Measurements from ENCODE around the gene LY9.
"Not testable (repeated sequence)": the region's sequence is repeated elsewhere in the genome, so short reads cannot be mapped to it uniquely, and the experiment has no call there.

LY9 gene

DNA sequence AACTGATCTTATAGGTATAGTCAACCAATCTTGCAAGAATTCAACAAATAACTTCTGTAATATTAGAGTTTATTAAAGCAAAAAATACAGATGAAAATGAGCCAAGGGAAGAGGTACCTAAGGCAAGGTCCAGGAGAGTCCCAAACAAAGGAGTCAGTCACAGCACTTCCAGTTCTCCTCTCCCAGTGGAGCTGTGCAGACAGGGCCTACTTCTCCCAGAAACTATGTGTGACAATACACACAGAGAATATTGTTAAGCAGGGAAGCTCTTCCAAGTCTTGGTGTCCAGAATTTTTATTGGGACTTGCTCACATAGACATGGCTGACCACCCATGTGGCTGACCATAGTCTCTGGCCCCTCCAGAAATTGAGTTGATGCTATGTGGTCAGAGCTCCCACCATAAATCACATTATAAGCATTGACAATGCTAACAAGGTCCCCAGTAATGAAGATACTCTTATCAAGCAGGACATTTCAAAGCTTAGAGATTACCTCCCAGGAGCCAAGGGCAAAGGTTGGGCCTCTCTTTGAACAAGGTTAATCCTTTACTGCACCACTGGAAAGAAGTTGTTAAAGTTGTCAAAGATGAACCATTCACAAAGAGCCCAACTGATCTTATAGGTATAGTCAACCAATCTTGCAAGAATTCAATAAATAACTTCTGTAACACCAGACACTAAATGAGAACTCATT is 70.2 kb downstream of the LY9 start:
- no peak for FAIRE-seq

DNA sequence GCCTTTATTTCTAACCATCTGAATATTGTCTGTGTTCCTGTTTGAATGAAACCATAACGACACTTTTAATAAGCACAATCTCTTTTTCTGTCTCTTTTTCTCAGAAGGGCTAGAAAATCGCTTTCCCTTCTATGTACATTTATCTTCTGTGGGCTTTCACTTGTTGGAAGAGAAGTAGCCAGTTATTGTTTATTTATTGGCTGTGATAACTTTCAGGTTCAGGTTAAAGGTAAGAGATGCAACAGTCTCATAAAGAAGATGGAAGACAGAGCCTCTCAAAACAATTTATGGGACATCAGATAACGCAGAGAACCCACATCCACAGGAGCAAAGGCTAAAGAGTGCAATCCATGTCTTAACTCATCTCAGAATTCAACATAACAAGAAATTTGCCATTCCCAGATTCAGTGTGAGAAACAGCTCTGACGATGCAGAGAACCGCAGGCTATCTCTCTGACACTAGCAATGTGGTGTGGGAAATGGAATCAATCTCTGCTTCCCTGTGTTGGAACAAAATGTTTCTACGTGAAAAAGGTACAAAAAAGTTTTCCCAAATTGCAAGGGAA is 70.8 kb downstream of the LY9 start:
- no peak for FAIRE-seq

DNA sequence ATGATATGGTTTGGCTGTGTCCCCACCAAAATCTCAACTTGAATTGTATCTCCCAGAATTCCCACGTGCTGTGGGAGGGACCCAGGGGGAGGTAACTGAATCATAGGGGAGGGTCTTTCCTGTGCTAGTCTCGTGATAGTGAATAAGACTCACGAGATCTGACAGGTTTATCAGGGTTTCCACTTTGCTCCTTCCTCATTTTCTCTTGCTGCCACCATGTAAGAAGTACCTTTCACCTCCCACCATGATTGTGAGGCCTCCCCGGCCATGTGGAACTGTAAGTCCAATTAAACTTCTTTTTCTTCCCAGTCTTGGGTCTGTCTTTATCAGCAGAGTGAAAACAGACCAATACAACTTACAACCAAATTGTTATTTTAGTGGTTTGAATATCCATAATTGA is 71.7 kb downstream of the LY9 start:
- FAIRE-seq: not testable (repeated sequence)

DNA sequence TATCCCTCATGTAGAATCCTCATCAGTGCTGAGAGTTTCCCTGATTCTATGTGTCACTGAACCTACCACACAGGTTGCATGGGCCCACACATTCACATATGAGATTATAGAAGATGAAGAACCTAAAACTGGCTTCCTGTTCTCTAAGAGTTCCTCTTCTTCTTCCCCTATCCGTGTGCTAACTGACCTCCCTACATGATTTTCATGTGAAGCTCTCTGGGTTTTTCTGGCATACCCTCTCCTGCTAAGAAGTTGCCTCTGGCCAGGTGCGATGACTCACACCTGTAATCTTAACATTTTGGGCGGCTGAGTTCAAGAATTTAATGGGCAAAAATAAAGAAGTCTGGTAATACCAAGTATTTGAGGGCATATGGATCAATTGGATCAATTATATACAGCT is 72.2 kb downstream of the LY9 start:
- FAIRE-seq: no peak

DNA sequence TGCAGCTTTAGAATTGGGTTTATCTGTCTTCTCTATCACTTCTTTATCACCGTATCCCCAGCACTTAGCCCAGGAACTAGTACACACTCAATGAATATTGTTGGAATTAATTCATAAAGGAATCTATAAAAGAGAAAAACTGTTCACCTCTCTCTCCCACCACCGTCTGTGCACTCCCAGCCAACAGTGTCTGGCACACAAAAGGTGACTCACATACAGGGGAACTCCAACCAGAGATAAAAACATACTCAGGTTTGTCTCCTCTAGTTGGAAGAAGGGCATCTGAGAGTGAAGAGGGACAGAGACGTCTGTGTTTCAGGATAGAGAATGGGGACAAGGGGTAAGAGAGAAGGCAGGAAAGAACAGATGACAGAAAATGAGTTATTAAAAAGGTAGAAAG is 79.0 kb downstream of the LY9 start:
- no peak for FAIRE-seq

DNA sequence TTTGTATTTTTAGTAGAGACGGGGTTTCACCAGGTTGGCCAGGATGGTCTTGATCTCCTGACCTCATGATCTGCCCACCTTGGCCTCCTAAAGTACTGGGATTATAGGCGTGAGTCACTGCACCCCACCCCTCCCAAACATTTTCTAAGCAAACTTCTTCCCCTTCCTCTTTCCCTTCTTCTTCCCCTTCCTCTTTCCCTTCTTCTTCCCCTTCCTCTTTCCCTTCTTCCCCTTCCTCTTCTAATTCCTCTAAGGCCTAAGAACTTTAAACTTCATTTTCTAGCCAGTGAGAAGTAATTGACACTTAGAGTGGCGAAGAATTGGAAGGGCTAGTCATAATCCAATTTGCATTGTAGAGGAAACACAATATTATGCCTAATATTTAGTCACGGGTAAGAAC is 79.6 kb downstream of the LY9 start:
- not testable (repeated sequence) for FAIRE-seq

DNA sequence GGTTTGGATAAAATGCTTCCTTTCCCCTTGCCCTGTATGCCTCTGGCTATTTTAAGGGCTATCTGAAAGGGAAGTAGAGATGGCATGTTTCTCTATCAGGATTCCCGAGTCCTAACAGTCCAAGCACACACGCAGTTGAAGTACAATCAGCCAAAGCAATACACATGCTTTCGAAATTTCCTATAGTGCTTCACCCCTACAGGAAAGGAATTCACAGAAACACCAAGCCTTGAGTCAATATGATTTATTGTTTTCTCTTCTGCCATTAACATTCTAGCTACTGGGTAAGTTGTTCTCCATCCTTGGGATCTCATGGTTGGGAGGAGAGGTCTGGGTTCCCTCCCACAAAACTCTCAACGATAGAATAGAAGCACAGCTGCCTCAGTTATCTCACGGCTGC is 80.3 kb downstream of the LY9 start:
- no peak for FAIRE-seq

DNA sequence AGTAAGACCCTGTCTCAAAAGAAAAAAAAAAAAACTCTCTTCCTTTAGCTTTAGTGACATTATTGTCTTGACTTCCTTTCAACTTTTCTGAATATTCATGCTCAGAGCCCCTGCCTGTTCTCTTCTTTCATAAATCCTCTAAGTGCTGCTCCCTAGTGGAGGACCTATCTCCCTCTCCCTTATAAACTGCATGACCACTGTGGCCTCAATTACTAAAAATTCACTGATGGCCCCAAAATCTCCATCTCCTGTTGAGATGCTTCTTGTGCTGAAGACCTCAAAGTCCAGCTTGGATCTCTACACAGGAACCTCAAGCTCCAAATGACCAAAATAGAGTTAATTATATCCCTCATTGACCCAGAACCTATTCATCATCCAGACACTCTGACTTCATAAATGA is 81.2 kb downstream of the LY9 start:
- FAIRE-seq: no peak

Measured in endometrium (tissue), 2 donors.